ENCODE measurements around the gene ACE.

The ACE gene

DNA sequence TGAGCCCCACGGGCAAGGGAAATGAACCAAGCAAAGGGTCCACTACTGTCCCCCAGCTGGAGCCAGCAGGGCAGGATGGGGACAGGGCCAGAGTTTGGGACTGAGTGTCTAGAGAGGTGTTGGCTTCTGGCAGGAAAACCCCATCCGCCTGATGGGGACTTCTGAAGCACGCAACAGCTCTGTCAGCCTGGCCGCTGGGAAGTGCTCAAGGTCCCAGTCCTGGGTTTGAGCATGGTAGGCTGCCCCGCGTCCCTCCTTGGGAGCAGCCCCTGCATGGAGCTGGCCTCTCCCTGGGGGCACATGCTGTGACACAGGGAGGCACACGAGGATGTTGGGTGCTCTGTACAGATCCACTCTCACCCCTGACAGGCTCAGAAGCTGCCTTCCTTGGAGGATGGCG lies 14.6 kb downstream of the ACE start:
- DNase-seq (ENCODE audit: low spot score) = no peak

GRCh38 chr17:63491977-63492618 lies 15.2 kb downstream of the ACE start:
- no peak for DNase-seq (ENCODE audit: low spot score)

- no peak for DNase-seq (ENCODE audit: low spot score)
Observed at GRCh38 chr17:63492940-63493339, 16.1 kb downstream of the ACE start.

DNA sequence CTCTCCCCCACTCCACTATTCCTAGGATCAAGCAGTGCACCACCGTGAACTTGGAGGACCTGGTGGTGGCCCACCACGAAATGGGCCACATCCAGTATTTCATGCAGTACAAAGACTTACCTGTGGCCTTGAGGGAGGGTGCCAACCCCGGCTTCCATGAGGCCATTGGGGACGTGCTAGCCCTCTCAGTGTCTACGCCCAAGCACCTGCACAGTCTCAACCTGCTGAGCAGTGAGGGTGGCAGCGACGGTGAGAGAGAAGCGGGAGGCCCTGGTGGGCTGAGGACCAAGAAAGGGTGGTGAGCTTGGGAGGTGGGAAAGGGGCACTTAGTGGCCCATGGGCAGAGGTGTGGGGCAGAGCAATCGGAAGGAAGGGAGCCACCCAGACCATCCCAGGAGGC lies 16.6 kb downstream of the ACE start:
- DNase-seq (ENCODE audit: low spot score) = no peak

DNA sequence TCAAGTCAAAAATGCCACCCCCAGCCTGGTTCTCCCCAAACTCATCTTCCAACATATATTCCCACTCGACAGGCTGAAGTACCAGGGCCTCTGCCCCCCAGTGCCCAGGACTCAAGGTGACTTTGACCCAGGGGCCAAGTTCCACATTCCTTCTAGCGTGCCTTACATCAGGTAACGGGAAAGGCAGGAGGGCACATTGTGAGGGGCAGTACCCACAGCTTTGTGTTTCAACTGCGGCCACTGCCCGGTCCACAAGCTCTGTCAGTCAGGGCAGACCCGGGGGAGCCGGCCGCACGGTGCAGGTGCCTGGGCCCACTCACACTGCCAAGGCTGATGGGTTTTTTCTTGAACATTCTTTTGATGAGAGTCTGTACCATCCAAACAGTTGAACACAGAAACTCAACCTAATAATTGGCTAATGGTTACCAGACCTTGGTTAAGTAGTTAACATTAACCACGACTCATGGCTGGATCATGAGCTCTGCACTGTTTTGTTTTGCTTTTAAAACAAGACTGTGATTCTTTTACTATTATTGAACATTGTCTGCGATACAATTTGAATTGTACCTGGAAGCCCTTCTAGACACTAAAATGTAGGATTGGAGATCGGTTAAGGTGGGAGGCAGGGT lies 17.6 kb downstream of the ACE start:
- DNase-seq (ENCODE audit: low spot score) = no peak

DNA sequence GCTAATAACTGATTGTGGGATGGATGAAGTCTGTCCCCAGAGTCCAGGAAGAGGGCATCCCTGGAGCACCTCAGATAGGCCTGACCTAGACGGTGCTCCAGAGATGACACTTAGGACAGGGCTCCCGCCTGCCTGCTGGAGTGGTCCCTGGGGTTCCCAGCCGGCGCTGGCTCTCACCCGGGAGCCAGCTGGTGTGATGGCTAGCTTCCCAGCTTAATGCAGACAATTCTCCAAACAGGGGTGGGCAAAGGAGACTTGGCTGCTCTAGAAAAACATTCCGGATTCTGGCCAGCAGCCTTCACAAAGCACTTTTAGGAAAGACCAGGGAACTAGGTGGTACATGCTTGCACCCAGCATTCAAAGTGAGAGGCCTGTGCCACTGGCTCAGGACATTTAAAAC lies 18.6 kb downstream of the ACE start:
- no peak for DNase-seq (ENCODE audit: low spot score)

DNA sequence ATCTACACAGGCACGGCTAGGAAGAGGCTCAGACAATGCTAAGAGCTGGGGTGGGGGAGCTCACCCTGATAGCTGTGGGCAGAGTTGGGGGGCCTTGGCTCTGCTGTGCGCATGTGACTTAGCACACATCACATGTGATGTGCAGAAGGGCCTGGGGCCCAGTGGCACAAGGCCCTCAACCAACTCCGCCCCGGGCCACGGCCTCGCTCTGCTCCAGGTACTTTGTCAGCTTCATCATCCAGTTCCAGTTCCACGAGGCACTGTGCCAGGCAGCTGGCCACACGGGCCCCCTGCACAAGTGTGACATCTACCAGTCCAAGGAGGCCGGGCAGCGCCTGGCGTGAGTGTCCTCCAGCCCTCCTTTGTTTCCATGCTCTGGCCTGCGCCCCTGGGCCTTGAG lies 19.3 kb downstream of the ACE start:
- no peak for DNase-seq (ENCODE audit: low spot score)

DNA sequence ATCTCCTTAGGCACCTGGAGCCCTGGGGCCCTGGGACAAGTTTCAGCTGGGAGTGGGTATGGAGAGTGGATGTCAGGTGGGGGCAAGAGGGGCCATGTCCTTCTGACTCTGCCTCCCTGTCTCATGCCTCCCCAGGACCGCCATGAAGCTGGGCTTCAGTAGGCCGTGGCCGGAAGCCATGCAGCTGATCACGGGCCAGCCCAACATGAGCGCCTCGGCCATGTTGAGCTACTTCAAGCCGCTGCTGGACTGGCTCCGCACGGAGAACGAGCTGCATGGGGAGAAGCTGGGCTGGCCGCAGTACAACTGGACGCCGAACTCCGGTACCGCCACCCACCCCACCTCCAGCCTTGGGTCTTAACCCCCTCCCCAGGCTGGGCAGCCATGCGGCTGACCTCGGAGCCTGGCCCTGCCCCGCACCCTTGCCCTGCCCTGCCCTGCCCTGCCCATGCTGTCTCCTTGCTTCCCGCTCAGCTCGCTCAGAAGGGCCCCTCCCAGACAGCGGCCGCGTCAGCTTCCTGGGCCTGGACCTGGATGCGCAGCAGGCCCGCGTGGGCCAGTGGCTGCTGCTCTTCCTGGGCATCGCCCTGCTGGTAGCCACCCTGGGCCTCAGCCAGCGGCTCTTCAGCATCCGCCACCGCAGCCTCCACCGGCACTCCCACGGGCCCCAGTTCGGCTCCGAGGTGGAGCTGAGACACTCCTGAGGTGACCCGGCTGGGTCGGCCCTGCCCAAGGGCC lies 20.0 kb downstream of the ACE start:
- no peak for DNase-seq (ENCODE audit: low spot score)

- no peak for DNase-seq (ENCODE audit: low spot score)
Observed at GRCh38 chr17:63497708-63498483, 21.0 kb downstream of the ACE start.

GRCh38 chr17:63498626-63499195 lies 21.9 kb downstream of the ACE start:
- DNase-seq (ENCODE audit: low spot score) = no peak

- no peak for DNase-seq (ENCODE audit: low spot score)
Observed at GRCh38 chr17:63500543-63501390, 23.9 kb downstream of the ACE start.

DNA sequence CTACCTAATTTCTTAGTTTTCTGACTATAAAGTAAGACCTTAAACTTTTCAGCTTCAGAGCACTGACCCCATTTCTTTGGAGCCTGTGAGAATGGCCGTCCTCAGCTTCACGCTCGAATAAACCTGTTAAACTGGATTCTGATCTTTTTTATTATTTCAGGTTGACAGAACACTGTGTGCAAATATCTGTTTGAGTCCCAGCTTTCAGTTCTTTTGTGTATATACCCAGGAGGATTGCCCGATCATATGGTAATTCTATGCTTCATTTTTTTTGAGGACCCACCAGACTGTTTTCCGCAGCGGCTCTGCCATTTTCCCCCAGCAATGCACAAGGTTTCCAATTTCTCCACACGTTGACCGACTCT lies 26.5 kb downstream of the ACE start:
- DNase-seq (ENCODE audit: low spot score) = no peak

GRCh38 chr17:63504261-63504660 lies 27.4 kb downstream of the ACE start:
- DNase-seq (ENCODE audit: low spot score) = no peak

DNA sequence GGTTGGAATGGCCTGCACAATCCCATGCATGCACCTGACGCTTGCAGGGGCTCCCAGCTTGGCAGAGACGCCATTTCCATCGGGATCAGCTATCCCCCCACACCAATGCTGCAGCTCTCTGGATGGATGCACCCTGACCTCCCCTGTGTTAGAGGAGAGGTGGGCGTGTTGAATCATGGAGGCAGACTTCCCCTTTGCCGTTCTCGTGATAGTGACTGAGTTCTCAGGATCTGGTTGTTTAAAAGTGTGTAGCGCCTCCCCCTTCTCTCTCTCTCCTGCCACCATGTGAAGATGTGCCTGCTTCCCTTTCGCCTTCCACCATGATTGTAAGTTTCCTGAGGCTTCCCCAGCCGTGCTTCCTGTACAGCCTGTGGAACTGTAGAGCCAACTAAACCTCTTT lies 28.5 kb downstream of the ACE start:
- DNase-seq (ENCODE audit: low spot score) = no peak

DNA sequence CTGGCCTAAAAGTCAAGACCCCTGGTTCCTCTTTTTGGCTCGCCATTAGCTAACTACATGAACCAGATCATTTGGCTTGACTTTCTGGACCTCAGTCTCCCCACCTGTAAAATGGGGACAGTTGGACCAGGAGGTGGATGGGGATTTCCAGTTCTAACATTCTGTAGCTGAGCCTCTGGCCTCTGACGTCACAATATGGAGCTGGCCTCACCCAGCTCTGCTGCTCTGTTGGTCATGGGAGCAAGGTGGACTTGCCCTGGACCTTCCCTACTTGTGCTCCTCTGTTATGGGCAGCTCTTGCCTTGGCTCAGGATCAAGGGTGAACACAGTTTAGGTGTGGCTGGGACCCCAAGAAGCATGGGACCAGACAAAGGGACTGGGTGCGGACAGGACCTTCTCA lies 29.8 kb downstream of the ACE start:
- no peak for DNase-seq (ENCODE audit: low spot score)

DNA sequence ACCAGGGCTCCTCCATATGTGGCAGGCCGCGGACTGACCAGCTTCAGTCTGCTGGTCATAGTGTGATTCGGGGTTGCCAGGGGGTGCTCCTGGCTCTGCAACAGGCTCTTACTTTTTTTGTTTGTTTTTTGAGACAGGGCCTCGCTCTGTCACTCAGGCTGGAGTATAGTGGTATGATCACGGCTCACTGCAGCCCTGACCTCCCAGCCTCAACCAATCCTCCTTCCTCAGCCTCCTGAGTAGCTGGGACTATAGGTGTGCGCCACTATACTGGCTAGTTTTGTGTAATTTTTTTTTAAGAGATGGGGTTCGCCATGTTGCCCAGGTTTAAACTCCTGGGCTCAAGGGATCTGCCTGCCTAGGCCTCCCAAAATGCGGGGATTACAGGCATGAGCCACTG lies 34.5 kb downstream of the ACE start:
- no peak for DNase-seq (ENCODE audit: low spot score)

GRCh38 chr17:63512388-63512787 lies 35.5 kb downstream of the ACE start:
- no peak for DNase-seq (ENCODE audit: low spot score)

- no peak for DNase-seq (ENCODE audit: low spot score)
Observed at GRCh38 chr17:63512896-63513644, 36.2 kb downstream of the ACE start.

- no peak for DNase-seq (ENCODE audit: low spot score)
Observed at GRCh38 chr17:63514477-63514876, 37.6 kb downstream of the ACE start.

DNA sequence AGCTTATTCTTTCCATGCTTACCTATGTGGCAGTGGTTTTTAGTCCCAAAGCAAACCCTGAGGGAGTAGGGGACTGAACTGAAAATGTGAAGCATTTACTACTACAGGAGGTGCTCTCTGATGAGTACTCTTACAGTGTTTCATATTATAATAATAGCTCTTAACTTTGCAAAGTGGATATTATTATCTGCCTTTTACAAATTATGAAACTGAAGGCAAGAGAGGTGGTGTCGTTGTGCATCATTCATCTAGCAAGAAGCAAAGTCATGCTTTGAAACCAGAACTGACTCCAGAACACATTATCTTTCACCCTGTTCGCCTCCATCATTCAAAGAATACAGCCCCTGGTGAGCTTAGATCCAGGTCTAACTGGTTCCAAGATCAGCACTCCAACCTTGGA lies 38.1 kb downstream of the ACE start:
- DNase-seq (ENCODE audit: low spot score) = no peak

GRCh38 chr17:63515426-63515825 lies 38.6 kb downstream of the ACE start:
- no peak for DNase-seq (ENCODE audit: low spot score)

Data from Ammon's horn (tissue), 1 donor.